Glomerular visceral epithelial cell (primary cell): ENCODE data around the gene SH3TC1.

Experiments
- DNase-seq: peaks from one replicate; pipeline ENCODE4 v3.0.0-alpha.2; 2016; ENCODE audit errors: extremely low spot score

Gene SH3TC1

DNA sequence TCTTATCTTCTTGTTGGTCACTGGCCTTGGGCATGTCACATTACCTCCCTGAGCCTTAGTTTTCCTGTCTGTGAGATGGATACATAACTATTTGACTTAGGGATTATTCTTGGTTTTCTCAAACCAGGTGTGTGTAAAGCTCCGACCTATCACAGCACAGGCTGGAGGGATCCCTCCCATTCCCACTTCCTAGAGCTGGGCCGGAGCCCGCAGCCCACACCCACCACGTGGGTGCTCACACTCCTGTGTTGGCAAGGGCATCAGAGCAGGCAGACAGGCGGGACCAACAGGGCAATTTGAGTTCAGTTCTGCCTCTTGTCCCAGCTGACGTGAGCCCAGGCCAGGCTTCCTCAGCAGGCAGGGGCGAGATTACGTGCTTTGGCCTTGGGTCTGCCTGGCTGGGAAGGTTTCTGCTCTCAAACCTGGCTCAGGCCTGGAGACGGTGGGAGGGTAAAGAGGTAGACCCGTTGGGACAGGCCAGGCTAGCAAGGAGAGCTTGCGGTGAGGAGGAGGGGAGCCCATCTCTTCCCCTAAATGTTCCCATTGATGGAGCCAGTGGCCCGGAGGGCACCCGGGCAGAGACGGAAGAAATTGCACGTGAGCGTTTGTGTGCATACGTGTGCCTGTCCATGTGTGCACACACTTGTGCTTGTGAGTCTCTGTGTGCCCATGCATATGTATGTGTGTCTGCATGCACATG, 734 bp upstream of the SH3TC1 start:
- DNase-seq, result no peak

DNA sequence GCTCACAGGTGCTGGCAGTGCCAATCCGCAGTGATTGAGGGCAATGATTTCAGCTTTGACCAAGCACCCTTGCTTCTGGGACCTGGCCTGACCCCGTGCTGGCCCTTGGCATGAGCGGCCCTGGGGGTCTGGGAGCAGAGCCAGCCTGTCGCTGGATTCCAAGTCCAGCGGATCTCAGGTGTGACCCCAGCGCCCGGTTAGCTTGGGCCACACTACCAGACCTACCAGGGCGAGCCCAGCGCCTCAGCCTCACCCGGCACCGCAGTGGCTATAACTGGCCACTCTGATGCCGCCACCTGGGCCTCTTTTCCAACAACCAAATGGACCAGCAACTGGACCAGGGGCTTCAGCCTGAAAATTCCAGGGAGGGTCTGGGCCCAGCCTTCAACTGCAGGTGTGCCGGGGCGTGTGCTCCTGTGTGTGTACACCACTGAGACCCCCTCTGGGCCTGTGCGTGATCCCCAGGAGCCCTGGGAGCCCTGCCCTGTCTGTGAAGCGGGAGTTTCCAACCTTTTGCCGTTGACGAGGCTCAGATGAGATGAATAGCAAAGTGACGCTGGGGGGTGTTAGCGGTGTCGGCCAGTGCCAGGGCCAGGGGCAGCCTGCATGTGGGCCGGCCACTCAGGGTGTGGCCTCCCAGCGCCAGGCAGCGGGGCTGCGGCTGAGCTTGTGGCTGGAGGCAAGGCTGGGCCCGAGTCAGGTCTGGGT, 658 bp downstream of the SH3TC1 start:
- peak; percentile 70 for DNase-seq

DNA sequence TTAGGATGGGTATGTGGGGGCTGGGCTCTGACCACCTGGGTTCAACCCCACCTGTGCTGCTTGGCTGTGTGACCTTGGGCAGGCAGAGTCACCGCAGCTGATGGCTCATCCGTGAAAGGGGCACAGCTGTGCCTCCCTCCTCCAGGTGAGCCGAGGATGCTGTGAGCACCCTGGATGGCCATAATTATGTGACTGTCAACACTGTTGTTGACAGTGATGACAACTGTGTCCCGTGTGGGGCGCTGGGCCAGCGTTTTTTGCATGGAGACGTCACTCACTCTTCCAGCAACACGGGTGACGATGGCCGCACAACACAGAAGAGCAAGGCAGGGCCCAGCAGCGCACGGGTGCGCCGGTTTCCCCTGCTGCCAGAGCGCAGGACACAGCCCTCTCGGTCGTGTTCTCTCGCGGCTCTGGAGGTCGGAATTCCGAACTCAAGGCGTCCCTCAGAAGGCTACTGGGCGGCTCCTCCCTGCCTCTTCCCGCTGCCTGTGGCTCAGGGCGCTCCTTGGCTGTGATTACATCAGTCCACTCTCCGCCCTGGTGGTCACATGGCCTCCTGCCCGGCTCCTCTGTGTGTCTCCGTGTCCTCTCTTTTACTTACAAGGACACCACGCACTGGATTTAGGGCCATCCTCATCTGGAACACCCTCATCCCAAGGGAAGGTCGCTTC, 1.3 kb downstream of the SH3TC1 start:
- peak; percentile 75 for DNase-seq

DNA sequence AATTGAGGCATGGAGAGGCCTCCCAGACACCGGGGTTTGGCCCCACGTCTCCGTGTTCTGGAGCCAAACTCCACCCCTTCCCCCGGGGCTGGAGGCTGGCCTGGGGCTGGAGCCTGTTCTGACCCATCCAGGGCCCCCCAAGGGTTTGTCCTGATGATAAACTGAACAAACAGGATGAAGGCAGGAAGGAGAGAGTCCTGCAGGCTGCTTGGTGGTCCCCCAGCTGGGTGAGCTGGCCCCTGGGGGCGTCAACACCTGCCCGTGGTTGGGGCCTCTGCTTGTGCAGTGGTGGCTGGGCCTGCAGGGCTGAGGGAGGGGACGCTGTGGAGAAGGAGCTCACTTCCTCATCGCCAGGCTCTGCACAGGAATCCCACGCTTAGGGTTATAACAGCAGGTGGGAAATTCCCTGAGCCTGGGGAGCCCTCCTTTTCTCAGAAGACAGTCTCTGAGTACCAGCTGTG, 2.3 kb downstream of the SH3TC1 start:
- no peak for DNase-seq

DNA sequence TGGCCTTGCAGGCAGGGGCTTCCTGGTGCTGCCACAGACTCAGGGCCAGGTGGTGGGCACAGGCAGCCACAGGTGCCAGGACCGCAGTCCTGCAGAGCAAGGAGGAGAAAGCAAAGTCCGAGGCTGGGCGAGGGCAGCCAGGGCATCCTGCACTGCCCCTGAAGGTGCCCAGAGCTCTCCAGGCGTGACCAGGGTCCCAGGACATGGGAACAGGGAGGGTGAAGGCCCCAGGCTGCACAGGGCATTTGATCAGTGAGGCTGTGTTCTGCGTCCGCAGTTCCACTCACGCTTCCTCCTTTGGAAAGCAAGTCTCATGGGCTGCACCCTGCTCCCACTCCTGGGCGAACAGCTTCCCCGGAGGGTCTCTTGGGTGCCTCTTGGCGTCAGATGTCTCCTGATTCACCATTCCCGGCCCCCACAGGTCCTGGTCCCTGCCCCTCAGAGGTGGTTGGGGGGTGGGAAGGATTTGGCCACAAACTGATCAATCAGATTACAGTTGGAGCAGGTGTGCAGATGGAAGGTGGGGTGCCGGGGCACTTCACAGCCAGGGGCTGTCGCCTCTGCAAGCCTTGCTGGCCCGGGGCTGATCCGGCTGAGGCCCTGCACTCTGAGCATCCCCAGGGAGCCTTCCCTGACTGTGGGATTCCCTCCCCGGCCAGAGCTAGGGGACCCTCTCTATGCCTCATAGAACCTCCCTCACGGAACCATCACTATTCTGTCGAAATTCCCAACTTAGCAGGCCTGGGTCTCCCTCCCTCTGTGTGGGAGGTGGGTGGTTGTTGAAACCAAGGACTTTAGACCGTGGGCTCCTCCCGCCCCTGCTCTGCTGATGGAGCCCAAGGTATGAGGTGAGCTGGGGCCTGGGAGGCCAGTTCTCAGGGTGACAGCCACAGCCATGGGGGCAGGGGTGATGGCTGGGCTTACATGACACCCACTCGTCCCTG, 3.3 kb downstream of the SH3TC1 start:
- no peak for DNase-seq

DNA sequence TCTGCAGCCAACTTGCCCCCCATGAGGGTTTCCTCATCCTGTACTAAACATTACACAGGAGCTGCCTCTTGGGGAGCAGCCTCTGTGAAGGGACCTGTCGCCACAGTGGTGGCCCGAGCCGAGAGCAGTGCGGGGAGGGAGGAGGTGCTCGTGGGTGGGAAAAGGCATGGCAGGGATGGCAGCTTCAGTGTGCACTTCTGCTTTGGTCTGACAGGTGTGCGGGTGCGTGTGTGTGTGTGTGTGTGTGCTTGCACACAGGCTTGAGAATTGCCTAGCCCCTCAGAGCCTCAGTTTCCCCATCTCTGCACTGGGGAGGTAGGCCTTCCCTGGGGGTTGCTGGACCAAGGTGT, 3.9 kb downstream of the SH3TC1 start:
- no peak for DNase-seq

DNA sequence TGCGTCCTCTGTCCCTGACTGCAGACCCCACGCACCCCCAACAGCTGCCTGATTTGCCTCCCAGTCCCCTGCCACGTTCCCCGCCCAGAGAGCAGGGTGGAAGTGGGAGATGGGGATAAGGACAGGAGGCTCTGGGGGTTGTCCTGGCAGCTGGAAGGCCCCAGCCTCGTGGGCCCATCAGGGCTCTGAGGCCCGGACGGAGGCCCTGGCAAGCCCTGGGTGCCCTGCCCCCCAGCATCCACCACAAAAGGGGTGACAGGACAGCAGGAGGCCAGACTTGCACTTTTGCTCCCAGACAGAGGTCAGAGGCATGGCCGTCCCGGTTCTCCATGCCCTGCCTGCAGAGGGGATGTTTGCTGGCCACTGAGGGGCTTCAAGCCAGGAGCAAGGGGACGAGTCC, 4.7 kb downstream of the SH3TC1 start:
- no peak for DNase-seq

DNA sequence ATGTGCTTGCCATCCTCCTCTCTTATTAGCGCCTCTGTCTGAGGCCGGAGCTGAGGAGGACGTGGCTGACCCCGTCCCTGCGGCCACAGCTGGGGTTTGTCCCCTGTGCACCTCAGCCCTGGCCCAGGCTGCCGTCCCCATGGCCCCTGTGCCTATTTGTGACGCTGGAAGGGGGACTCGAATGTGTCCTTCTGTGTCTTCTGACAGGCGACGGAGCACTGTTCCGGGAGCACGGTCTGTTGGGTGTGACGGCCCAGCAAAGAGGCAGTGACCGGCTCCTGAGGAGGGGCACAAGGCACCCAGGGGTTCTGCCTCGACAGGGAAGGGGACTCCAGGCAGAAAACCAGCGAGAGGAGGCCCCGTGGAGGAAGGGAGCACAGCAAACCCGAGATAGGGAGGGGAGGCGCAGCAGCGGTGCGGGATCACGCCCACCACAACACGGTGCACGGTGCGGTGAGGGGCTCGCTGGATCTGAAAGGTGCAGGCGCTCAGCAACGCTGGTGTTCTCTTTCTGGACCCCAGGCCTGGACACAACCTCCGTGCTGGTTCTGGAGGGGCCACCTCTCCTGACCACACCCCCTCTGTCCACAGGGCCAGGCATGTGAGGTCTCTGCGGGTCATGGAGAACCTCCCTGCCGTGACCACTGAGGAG, 5.6 kb downstream of the SH3TC1 start:
- DNase-seq, result no peak

DNA sequence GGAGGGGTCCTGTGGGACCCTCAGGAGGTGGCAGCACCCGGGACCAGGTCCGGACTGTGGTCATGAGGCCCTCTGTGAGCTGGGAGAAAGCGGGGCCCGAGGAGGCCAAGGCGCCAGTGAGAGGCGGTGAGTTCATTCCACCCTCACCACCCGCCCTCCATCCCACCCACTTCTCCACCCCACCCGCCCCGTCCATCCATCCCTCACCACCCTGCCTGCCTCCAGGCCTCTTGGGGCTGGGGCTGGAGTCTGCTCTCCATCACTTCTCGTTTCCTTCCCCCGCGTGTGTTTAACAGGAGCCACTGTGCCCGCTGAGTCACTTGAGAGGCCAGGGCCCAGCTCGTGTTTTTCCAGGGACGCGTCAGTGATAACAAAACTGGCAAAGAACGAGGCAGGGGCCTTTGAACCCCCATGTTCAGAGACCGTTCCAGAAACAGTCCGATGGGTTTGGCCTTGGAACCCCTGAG, 6.2 kb downstream of the SH3TC1 start:
- DNase-seq, result no peak

DNA sequence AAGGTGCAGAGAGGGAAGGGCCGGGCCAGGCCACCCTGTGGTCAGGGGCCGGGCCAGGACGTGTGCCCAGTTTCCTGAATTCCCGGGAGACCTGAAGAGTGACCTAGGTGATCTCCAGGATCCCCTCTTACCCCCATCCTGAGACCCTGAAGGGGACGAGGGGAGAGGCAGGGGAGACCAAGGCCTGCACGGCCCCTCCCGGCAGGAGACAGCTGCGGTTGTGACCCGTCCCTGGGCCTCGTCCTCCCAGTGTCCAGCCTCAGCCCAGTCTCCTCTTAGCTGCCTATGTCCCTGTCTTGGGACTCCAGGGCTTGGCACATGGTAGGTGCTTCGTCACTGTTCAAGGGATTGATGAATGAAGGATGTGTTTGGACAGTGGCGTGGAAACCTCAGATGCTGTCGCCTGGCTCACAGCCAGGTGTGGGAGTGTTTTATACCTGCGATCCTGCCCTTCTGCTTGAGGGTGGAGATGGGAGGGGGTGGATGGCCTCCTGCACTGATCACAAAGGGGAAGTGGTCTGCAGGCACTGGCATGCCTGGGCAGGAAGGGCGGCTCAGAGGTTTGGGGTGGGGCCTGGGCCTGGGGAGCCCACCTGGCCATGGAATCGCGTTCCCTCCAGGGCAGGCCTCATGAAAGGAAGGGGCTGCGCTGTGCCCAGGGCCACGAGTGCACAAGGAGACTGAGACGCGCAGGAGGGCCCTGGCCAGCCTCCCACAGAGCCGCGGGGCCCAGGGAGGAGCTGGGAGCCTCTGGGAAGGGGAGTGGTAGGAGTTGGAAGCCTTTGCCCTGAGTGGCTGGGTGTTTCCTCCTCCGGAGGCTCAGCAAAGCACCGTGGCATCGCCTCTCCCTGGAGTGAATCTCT, 6.9 kb downstream of the SH3TC1 start:
- DNase-seq, result no peak

DNA sequence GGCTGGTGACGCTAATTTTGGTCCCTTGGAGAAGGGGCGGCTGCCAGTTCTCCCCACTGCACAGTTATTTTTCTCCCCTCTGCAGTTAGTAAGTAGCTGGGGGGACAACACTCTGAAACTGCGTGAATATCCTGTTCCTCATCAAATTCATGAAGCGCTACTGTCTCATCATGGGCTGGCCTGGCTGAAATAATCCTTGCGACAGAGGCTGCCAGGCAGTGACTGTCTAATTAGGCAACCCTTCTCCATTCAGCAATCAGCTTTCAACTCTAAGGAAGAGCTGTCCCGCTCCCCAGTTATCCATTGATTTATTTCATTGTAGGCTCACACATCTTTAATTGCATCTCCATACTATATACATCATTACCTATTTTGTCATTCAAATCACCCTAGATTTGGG, 8.2 kb downstream of the SH3TC1 start:
- DNase-seq, result no peak

DNA sequence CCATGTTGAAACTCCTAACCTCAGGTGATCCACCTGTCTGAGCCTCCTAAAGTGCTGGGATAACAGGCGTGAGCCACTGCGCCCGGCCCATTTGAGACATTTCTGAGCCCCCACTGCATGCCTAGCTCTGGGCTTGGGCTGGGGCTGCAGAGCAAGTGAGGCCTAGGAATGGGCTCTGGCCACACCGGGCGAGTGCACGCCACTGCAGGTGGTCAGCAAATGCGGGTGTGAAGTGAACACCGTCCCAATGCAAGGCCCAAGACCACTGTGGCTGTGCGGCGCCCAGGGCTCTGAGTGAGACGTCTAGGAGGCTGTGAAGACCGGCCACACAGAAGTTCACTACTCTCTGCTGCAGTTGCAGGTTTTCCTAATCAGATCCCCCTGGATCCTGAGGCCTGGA, 9.5 kb downstream of the SH3TC1 start:
- no peak for DNase-seq

DNA sequence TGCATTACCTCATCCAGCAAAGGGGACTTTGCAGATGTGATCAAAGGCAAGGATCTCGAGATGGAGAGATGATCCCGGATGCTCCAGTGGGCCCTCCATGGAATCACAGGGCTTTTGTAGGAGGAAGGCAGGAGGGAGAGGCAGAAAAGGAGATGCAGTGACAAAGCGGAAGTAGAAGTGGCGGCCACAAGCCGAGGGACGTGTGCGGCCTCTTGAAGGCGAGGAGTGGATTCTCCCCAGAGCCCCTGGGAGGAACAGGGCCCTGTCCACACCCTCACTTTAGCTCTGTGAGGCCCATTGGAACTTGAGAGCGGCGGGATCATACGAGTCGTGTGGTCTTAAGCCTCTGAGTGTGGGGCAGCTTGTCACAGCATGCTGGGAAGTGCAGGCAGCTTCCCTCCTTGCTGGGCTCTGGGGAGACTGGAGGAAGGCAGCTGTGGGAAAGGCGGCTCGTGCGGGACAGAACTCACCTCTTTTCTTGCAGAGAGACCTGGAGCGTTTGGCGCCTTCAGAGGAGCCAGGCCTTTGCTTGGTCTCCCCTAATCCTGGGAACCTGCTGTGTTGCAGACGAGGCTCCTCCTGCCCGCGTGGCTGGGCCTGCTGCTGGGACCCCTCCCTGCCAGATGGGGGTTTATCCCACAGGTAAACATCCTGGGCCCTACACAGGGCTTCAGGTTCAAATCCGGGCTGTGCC, 10.2 kb downstream of the SH3TC1 start:
- DNase-seq, result no peak

DNA sequence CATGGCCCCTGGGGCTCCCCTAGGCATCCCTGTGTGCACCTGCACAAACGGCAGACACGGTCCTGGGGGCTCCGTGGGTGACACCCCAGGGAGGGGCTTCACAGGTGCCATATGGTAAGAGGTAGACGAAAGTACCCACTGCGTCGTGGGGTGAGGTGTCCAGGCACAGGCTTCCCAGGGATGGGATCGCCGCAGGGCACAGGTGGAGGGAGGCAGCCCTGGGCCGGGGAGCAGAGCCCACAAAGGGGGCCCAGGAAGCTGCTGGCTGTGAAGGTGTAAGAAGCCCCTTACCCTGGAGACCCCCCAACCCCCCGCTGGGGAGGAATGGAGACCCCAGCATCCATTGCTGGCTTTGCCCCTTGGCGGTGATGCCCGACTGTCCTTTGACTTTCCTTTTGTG, 10.9 kb downstream of the SH3TC1 start:
- DNase-seq, result no peak

DNA sequence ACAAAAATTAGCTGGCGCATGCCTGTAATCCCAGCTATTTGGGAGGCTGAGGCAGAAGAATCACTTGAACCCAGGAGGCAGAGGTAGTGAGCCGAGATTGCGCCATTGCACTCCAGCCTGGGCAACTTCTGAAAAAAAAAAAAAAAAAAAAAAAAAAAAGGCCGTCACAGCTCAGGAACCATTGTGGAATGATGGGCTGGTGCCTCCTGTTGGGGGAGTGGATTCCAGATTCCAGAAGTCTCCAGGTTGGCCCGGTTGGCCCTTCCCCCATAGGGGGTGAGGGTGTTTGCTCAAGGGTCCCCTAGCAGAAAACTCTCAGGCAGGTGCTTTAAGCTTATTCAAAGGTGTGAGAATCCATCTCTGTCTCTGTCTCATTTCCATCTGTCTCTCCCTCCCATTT, 11.5 kb downstream of the SH3TC1 start:
- DNase-seq, result no peak

DNA sequence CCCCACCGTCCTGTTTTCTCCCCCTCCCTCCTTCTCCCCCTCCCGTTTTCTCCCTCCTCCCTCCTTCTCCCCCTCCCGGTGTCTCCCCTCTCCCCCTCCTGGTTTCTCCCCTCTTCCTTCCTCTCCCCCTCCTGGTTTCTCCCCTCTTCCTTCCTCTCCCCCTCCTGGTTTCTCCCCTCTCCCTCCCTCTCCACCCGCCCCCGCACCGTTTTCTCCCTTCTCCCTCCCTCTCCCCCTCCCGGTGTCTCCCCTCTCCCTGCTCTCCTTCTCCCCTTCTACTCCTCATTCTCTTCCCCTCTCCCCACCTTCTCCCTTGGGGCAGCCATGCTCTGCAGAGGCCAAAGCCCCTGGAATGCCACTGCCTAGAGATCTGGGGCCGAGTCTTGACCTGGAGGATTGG, 12.2 kb downstream of the SH3TC1 start:
- no peak for DNase-seq

DNA sequence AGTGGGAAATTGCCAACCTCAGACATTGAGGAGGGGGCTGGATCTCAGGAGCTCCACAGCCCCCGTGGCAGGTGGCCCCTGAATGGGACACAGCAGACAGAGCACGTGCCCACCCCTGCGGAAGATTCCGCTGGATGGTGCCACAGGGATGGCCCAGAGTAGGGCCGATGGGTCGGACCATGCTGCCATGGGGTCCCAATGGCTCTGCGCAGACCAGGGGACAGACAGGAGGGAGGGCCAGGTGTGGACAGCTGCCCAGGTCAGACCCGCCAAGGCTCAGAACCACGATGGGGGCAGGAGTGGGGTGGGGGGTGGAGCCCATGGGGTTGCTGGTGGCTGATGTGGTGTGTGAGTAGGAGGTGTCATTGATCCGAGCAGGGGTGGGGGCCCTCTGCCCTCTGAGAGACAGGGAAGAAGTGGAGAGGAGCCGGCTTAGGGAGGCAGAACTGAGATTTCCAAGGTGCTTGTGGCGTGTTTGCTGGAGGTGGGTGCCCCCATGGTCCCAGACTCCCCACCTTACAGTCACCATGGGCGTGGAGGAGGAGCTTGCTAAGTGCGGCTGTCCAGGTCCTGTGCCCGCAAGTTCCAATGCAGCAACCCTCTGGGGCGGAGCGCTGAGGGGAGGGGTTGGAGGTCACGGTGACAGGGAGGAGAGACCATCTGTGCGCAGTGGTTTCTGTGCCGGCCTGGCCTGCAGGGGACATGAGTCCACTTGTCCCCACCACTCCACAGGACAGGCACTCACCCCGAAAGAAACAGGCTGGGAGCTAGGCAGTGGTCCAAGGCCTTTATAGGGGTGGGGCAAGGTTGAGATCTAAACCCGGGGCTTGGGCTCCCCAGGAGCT, 12.9 kb downstream of the SH3TC1 start:
- no peak for DNase-seq

DNA sequence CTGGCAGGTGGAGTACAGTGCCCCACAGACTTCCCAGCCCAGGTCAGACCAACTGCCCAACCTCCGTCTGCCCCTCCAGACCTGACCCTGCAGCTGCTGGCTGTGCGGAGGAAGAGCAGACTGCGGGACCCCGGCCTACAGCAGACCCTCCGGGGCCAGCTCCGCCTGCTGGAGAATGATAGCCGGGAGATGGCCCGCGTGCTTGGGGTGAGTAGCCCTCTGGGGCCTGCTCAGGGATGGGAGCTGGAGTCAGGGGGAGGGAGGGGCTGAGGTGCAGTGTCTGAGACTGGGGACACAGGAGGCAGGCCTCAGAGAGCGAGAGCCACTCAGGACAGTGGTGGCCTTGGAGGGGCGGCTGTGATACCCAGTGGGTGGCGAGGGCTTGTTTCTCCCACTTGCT, 13.5 kb downstream of the SH3TC1 start:
- no peak for DNase-seq

DNA sequence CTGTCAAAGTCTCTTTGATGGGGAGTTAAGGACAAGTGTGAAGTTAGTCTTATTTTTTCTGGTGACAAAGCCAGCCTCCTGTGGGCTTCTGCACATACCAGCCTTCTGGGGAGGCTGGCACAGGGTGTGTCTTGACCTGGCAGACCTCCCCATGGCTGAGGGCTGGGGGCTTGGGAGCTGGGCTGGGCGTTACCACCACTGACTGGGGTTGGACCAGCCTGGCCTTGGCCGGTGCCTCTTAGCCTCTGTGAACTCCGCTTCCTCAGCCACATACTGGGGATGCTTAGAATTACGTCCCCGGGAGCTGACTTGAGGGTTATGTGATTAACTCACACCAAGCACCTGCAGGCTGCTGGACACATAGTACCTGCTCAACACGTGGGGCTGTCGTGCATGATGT, 14.0 kb downstream of the SH3TC1 start:
- no peak for DNase-seq
